22Rv1 (cell line): ENCODE data around the gene RPL39L.
"Not testable (repeated sequence)": the region's sequence is repeated elsewhere in the genome, so short reads cannot be mapped to it uniquely, and the experiment has no call there.

ENCODE experiments used
- ZFX ChIP-seq: fragments of 450-650 bp; IDR thresholded peaks from 2 replicates; pipeline ENCODE4 v1.6.1; 2017; ENCODE audit warnings: antibody characterized with exemption, borderline replicate concordance
- TF ChIP-seq, protein P1 (sequence below): fragments of 450-650 bp; IDR thresholded peaks from 2 replicates; pipeline ENCODE4 v1.5.1; 2017; ENCODE audit warnings: mild to moderate bottlenecking

DNA sequence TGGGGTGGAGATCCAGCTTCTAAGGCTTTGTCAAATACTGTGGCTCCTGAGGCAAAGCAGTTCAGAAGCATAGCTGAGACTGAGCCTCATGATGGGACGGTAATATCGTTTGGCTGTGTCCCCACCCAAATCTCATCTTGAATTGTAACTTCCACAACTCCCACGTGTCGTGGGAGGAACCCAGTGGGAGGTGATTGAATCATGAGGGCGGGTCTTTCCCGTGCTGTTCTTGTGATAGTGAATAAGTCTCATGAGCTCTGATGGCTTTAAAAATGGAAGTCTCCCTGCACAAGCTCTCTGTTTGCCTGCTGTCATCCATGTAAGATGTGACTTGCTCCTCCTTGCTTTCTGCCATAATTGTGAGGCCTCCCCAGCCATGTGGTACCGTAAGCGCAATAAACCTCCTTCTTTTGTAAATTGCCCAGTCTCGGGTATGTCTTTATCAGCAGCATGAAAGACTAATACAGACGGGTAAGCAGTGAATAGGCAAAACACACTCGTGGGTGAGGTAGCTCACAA is 4.1 kb downstream of the RPL39L start:
- TF ChIP-seq, protein P1, sequence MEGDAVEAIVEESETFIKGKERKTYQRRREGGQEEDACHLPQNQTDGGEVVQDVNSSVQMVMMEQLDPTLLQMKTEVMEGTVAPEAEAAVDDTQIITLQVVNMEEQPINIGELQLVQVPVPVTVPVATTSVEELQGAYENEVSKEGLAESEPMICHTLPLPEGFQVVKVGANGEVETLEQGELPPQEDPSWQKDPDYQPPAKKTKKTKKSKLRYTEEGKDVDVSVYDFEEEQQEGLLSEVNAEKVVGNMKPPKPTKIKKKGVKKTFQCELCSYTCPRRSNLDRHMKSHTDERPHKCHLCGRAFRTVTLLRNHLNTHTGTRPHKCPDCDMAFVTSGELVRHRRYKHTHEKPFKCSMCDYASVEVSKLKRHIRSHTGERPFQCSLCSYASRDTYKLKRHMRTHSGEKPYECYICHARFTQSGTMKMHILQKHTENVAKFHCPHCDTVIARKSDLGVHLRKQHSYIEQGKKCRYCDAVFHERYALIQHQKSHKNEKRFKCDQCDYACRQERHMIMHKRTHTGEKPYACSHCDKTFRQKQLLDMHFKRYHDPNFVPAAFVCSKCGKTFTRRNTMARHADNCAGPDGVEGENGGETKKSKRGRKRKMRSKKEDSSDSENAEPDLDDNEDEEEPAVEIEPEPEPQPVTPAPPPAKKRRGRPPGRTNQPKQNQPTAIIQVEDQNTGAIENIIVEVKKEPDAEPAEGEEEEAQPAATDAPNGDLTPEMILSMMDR, result not testable (repeated sequence)
- not testable (repeated sequence) for TF ChIP-seq ZFX
